HCT116 (cell line): Measurements from ENCODE around the gene GALNT16. TPM values are rescaled to one million over a fixed set of nuclear protein-coding genes. Genes with fewer than 3 reads are reported as not detected.
A peak's percentile ranks its signal among the peaks of the same experiment; 100 is the strongest.

Source experiments
- ATAC-seq: fragments of 200-7000 bp; cut with Tn5 transposase; 2 replicates; pipeline ENCODE4 v1.9.1; 2020; ENCODE audit warnings: mild to moderate bottlenecking, moderate library complexity
- BruUV-seq: library from RNA; stranded (reverse); fragments of 400-500 nt; replicated peaks from 2 replicates; lab custom pipeline; 2021; lab: Mats Ljungman, UMichigan
- CTCF ChIA-PET: fragments of 300-600 bp; sonication (Branson Sonifier 250); formaldehyde crosslinking; loops from one replicate; lab custom pipeline; 2021; ENCODE audit warnings: antibody characterized with exemption; lab: Charles Lee
- POLR2A ChIA-PET: fragments of 300-600, 350-600 bp; sonication (Branson Sonifier 250); formaldehyde crosslinking; loops from one replicate; lab custom pipeline; 2021; ENCODE audit warnings: antibody characterized with exemption; lab: Charles Lee
- RAD21 ChIA-PET, 2 experiments: fragments of 300-600 bp; sonication (Branson Sonifier 250); formaldehyde crosslinking; loops; one replicate each; lab custom pipeline; 2023; ENCODE audit warnings: low total read pairs in 2 of 2; ENCODE audit not compliant: uncharacterized antibody in 2 of 2, unreplicated experiment in 2 of 2, low non-redundant PET in 1 of 2; lab: Charles Lee
- DNase-seq: peaks from one replicate; pipeline ENCODE4 v3.0.0-alpha.2; 2010; ENCODE audit warnings: low read depth, low spot score
- H2AFZ ChIP-seq: fragments of 200-600 bp; shearing (Covaris generic), sonication (generic); 2 replicates; pipeline ENCODE4 v1.6.1; 2017; ENCODE audit warnings: low read depth, mixed run types, mixed read lengths, antibody characterized with exemption, low read length; ENCODE audit not compliant: poor library complexity, severe bottlenecking
- H3K27ac ChIP-seq: 2 replicates; pipeline ENCODE4 v1.5.1; 2012; ENCODE audit warnings: low read depth, low read length
- H3K27me3 ChIP-seq: fragments of 200-600 bp; sonication (generic); 2 replicates; pipeline ENCODE4 v1.6.1; 2016; ENCODE audit warnings: mixed run types, low read length, mixed read lengths; ENCODE audit not compliant: insufficient read depth
- H3K36me3 ChIP-seq, 2 experiments: fragments of 200-500 bp in 1 of 2; fragments of 200-600 bp in 1 of 2; sonication (Bioruptor generic) in 1 of 2; sonication (generic) in 1 of 2; 2 replicates each; pipeline versions ENCODE4 v1.5.1 to v1.6.1; 2014 to 2016; ENCODE audit warnings: low read length in 2 of 2, inconsistent platforms in 1 of 2, mixed read lengths in 1 of 2, mixed run types in 1 of 2; ENCODE audit not compliant: insufficient read depth in 2 of 2, control insufficient read depth in 1 of 2
- H3K4me1 ChIP-seq, 2 experiments: fragments of 200-600 bp in 1 of 2; sonication (generic) in 1 of 2; 2 replicates each; pipeline versions ENCODE4 v1.5.1 to v1.6.1; 2012 to 2017; ENCODE audit warnings: low read length in 2 of 2, inconsistent platforms in 1 of 2, mild to moderate bottlenecking in 1 of 2, mixed read lengths in 1 of 2, mixed run types in 1 of 2, moderate library complexity in 1 of 2; ENCODE audit not compliant: insufficient read depth in 2 of 2, control insufficient read depth in 1 of 2
- H3K4me2 ChIP-seq: fragments of 200-600 bp; sonication (generic); 2 replicates; pipeline ENCODE4 v1.6.1; 2017; ENCODE audit warnings: mixed run types, low read length, mixed read lengths
- H3K4me3 ChIP-seq, 2 experiments: fragments of 200-600 bp in 1 of 2; sonication (generic) in 1 of 2; replicated peaks in 1 of 2; 2 replicates each; pipeline ENCODE4 v1.5.1; 2011 to 2016; ENCODE audit warnings: low read length in 2 of 2, control low read depth in 1 of 2, low read depth in 1 of 2, mild to moderate bottlenecking in 1 of 2, mixed read lengths in 1 of 2, mixed run types in 1 of 2
- H3K79me2 ChIP-seq: fragments of 200-600 bp; sonication (generic); 2 replicates; pipeline ENCODE4 v1.6.1; 2017; ENCODE audit warnings: mild to moderate bottlenecking, mixed run types, low read length, moderate library complexity, mixed read lengths; ENCODE audit not compliant: insufficient read depth
- H3K9ac ChIP-seq: fragments of 200-600 bp; sonication (generic); 2 replicates; pipeline ENCODE4 v1.6.1; 2016; ENCODE audit warnings: low read length, mixed read lengths
- H3K9me2 ChIP-seq: fragments of 200-600 bp; sonication (generic), shearing (Covaris generic); 2 replicates; pipeline ENCODE4 v1.6.1; 2017; ENCODE audit warnings: mixed run types, mild to moderate bottlenecking, moderate library complexity; ENCODE audit not compliant: insufficient read depth
- H3K9me3 ChIP-seq, 2 experiments: fragments of 200-500 bp in 1 of 2; fragments of 200-600 bp in 1 of 2; sonication (Bioruptor generic) in 1 of 2; sonication (generic) in 1 of 2; 2 replicates each; pipeline ENCODE4 v1.6.1; 2014 to 2017; ENCODE audit warnings: low read length in 2 of 2, mixed read lengths in 2 of 2, inconsistent platforms in 1 of 2, low read depth in 1 of 2, mild to moderate bottlenecking in 1 of 2, mixed run types in 1 of 2, moderate library complexity in 1 of 2; ENCODE audit not compliant: control insufficient read depth in 1 of 2, insufficient read depth in 1 of 2
- H4K20me1 ChIP-seq: fragments of 200-600 bp; sonication (generic), shearing (Covaris generic); 2 replicates; pipeline ENCODE4 v1.6.1; 2017; ENCODE audit warnings: mixed run types, mild to moderate bottlenecking, moderate library complexity; ENCODE audit not compliant: insufficient read depth
- ATF3 ChIP-seq: IDR thresholded peaks from 2 replicates; pipeline ENCODE4 v1.6.1; 2012
- FOSL1 ChIP-seq: IDR thresholded peaks from 2 replicates; pipeline ENCODE4 v1.6.1; 2012; ENCODE audit warnings: low read depth
- JUND ChIP-seq: IDR thresholded peaks from 2 replicates; pipeline ENCODE4 v1.6.1; 2012
- RAD21 ChIP-seq: IDR thresholded peaks from 2 replicates; pipeline ENCODE4 v1.6.1; 2012; ENCODE audit warnings: low read depth, mild to moderate bottlenecking
- SP1 ChIP-seq: IDR thresholded peaks from 2 replicates; pipeline ENCODE4 v1.6.1; 2012; ENCODE audit warnings: low read depth
- SRF ChIP-seq: IDR thresholded peaks from 2 replicates; pipeline ENCODE4 v1.6.1; 2012; ENCODE audit warnings: low read depth
- TCF7L2 ChIP-seq: IDR thresholded peaks from 2 replicates; pipeline ENCODE4 v1.7.0; 2011; ENCODE audit warnings: borderline replicate concordance, inconsistent platforms; ENCODE audit not compliant: insufficient read depth, insufficient read length; ENCODE audit errors: extremely low read depth
- ZFX ChIP-seq: fragments of 450-650 bp; IDR thresholded peaks from 2 replicates; pipeline ENCODE4 v1.6.1; 2017
- ZNF274 ChIP-seq: fragments of 200-500 bp; sonication (Bioruptor generic); IDR thresholded peaks from 2 replicates; pipeline ENCODE4 v1.6.1; 2014; ENCODE audit warnings: mild to moderate bottlenecking, low read depth, low read length, inconsistent platforms
- intact Hi-C: fragments of 100-400 bp; cut with micrococcal nuclease; formaldehyde crosslinking; loops from 2 replicates; pipeline ENCODE4 v1.10.0; 2022
- total RNA-seq: library from RNA; stranded (reverse); gene quantifications from one replicate; pipeline ENCODE4 v1.2.1, GENCODE V29; 2021; ENCODE audit not compliant: unreplicated experiment
- TF ChIP-seq, protein P1 (sequence below), 3 experiments: fragments of 200-600 bp in 1 of 3; sonication (generic) in 1 of 3; IDR thresholded peaks in 2 of 3; conservative IDR thresholded peaks in 1 of 3; 2 replicates each; pipeline ENCODE4 v1.5.1; 2012 to 2017; ENCODE audit warnings: low read depth in 2 of 3, low read length in 2 of 3, antibody characterized with exemption in 1 of 3, borderline replicate concordance in 1 of 3, control low read depth in 1 of 3, mild to moderate bottlenecking in 1 of 3, mixed read lengths in 1 of 3, mixed run types in 1 of 3, moderate library complexity in 1 of 3; ENCODE audit not compliant: insufficient read depth in 1 of 3

Gene GALNT16
- total RNA-seq, 1 experiment from 2014 or later: 0.32 TPM

GRCh38 chr14:69360438-69361108, 100.6 kb downstream of the GALNT16 start (continued):
- no peak for TF ChIP-seq TCF7L2
- no peak for TF ChIP-seq ZNF274
- no peak for TF ChIP-seq JUND
- TF ChIP-seq RAD21: no peak
- no peak for TF ChIP-seq ATF3
- TF ChIP-seq ZFX: no peak
- no peak for TF ChIP-seq FOSL1

DNA sequence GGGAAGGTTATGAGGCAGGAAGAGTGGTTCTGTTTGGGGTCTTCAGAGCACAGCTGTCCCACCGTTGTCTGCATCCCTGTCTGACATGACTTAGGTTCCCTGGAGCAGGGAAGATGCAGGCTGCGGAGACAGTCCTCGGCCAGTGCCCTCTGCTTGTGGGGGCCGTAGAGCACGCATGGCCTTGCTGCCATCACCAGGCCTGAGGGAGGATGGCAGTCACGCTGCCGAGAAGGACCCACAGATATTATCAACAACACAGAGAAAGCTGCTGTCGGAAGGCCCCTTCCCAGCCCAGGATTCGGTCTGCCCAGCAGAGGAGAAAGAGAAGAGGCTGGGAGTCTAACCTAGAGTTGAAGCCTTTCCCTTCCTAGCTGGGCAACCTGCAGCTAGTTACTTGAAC, 103.1 kb downstream of the GALNT16 start:
- Histone ChIP-seq H3K27ac (no peak overlapping the region), H2AFZ (no peak overlapping the region), H3K9me2 (no peaks in the 10 kb centered on the region), H3K4me1 (no peaks in the 10 kb centered on the region), H3K79me2 (no peaks in the 10 kb centered on the region), H3K27me3 (no peaks in the 10 kb centered on the region), H3K9ac (no peak overlapping the region), H3K4me2 (no peak overlapping the region), H4K20me1 (no peaks in the 10 kb centered on the region), H3K4me3 (no peak overlapping the region), H3K36me3 (no peaks in the 10 kb centered on the region), H3K9me3 (no peaks in the 10 kb centered on the region)
- BruUV-seq: no TSS peak
- peak; percentile 40; the same call in 1 of the 2 replicates for ATAC-seq
- ChIA-PET CTCF (interaction anchor here (1.7 kb wide), 1 partner anchor 17 kb away, joined by 4 read pairs; no protein-coding TSS in a partner anchor), RAD21 (no interaction called here), POLR2A (no interaction called here)
- no peak for DNase-seq
- TF ChIP-seq, protein P1, sequence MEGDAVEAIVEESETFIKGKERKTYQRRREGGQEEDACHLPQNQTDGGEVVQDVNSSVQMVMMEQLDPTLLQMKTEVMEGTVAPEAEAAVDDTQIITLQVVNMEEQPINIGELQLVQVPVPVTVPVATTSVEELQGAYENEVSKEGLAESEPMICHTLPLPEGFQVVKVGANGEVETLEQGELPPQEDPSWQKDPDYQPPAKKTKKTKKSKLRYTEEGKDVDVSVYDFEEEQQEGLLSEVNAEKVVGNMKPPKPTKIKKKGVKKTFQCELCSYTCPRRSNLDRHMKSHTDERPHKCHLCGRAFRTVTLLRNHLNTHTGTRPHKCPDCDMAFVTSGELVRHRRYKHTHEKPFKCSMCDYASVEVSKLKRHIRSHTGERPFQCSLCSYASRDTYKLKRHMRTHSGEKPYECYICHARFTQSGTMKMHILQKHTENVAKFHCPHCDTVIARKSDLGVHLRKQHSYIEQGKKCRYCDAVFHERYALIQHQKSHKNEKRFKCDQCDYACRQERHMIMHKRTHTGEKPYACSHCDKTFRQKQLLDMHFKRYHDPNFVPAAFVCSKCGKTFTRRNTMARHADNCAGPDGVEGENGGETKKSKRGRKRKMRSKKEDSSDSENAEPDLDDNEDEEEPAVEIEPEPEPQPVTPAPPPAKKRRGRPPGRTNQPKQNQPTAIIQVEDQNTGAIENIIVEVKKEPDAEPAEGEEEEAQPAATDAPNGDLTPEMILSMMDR (IDR thresholded peaks at IDR 0.05 in 2 of 3, conservative IDR thresholded peaks at IDR 0.05 in 1 of 3; ENCODE audit: borderline replicate concordance in 1 of 3, insufficient read depth in 1 of 3, low read depth in 2 of 3, low read length in 2 of 3): peak in 1 of 3 experiments; percentile 5; a peak in 1 of 6 replicates
- TF ChIP-seq SP1 (no peak), JUND (no peak), SRF (no peak), RAD21 (peak; percentile 13; the same call in 1 of the 2 replicates)
- intact Hi-C loops: no loop called here
